ENCODE data around the gene EHD1. TPM values are rescaled to one million over a fixed set of nuclear protein-coding genes. Genes with fewer than 3 reads are reported as not detected.

EHD1 gene
- total RNA-seq, 1 donor from 2014 or later = 61.0 TPM

DNA sequence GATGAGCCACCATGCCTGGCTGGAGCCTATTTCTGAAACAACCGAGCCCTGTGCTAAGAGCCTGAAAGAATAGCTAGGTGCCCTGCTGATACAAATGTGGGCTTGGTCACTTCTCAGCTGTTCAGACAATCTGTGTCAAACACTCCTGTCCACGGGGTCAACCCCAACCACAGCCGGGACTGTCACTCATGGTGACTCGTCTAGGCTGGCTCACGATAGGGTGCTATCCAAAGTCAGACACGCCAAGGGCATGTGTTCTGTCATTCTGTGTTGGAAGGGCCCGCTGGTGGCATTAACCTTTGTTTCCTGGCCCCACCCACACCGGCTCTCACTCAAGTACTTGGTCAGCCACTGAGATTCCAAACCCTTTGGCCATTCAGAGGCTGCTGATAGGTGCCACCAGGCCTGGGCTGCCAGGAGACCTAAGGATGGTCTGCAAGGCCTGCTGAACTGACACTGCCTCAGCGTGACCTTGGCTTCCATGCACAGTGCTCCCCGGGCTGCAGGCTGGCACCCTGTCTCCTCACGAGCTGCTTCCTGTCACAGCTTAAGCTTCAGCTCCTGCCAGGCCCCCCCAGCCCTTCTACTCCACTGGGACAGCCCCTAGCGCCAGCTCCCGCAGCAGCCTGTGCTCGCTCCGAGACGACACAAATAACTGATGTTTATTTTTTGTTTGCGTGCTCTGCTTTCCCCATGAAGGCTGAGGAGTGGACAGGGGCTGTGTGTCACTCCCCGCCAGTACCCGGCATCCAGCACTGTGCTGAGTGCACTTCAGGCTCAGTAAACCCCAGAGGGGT lies 19.8 kb downstream of the EHD1 start:
- Mint-ChIP-seq H3K27ac (ENCODE audit: unreplicated experiment) (no peak overlapping the region), H3K9me3 (ENCODE audit: unreplicated experiment) (no peaks in the 10 kb centered on the region), H3K36me3 (ENCODE audit: unreplicated experiment) (peaks cover 4% of the 10 kb centered on the region), H3K27me3 (ENCODE audit: unreplicated experiment) (no peaks in the 10 kb centered on the region), H3K4me1 (ENCODE audit: unreplicated experiment) (peaks cover 43% of the 10 kb centered on the region), H3K4me3 (ENCODE audit: unreplicated experiment) (no peak overlapping the region)
- TF ChIP-seq, protein P1, sequence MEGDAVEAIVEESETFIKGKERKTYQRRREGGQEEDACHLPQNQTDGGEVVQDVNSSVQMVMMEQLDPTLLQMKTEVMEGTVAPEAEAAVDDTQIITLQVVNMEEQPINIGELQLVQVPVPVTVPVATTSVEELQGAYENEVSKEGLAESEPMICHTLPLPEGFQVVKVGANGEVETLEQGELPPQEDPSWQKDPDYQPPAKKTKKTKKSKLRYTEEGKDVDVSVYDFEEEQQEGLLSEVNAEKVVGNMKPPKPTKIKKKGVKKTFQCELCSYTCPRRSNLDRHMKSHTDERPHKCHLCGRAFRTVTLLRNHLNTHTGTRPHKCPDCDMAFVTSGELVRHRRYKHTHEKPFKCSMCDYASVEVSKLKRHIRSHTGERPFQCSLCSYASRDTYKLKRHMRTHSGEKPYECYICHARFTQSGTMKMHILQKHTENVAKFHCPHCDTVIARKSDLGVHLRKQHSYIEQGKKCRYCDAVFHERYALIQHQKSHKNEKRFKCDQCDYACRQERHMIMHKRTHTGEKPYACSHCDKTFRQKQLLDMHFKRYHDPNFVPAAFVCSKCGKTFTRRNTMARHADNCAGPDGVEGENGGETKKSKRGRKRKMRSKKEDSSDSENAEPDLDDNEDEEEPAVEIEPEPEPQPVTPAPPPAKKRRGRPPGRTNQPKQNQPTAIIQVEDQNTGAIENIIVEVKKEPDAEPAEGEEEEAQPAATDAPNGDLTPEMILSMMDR (IDR thresholded peaks at IDR 0.05) = no peak
- DNase-seq (ENCODE audit: extremely low spot score, unreplicated experiment) = no peak

GRCh38 chr11:64857485-64857884 lies 20.9 kb downstream of the EHD1 start:
- TF ChIP-seq, protein P1 (IDR thresholded peaks at IDR 0.05) = no peak
- Mint-ChIP-seq H3K4me1 (ENCODE audit: unreplicated experiment) (peaks cover 38% of the 10 kb centered on the region), H3K4me3 (ENCODE audit: unreplicated experiment) (no peak overlapping the region), H3K27me3 (ENCODE audit: unreplicated experiment) (no peaks in the 10 kb centered on the region), H3K36me3 (ENCODE audit: unreplicated experiment) (peaks cover 4% of the 10 kb centered on the region), H3K27ac (ENCODE audit: unreplicated experiment) (no peak overlapping the region), H3K9me3 (ENCODE audit: unreplicated experiment) (no peaks in the 10 kb centered on the region)
- no peak for DNase-seq (ENCODE audit: extremely low spot score, unreplicated experiment)

- peak overlapping the region; percentile 44 for H3K27ac Mint-ChIP-seq (ENCODE audit: unreplicated experiment)
These were observed 21.8 kb downstream of the EHD1 start for GRCh38 chr11:64856382-64857227.

DNA sequence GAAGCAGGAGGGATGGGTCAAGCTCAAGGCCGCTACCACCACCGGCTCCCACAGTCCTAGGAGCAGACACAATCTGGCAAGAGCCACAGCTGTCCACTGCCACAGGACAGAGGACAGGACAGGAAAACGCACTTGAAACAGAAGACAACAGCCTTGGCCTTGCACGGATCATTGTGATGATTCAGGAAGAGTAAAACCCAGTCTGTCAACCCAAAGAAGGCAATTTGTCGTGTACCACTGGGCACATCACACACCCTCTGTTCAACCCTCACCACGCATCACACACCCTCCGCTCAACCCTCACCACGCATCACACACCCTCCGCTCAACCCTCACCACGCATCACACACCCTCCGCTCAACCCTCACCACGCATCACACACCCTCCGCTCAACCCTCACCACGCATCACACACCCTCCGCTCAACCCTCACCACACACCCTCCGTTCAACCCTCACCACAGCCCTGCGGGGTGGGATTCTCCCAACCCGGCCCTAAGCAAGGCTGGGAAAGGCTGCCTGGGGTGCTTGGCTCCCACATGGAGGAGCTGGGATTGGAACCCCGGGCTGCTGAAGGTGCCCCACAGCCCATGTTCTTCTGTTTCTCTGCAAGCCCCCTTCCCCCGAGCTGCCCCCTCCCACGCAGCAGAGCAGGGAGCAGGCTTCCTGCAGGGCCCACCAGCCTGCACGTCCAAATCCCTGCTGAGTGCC lies 22.7 kb downstream of the EHD1 start:
- Mint-ChIP-seq H3K36me3 (ENCODE audit: unreplicated experiment) (peaks cover 4% of the 10 kb centered on the region), H3K27me3 (ENCODE audit: unreplicated experiment) (no peaks in the 10 kb centered on the region), H3K9me3 (ENCODE audit: unreplicated experiment) (no peaks in the 10 kb centered on the region), H3K4me3 (ENCODE audit: unreplicated experiment) (no peak overlapping the region), H3K27ac (ENCODE audit: unreplicated experiment) (peak overlapping the region; percentile 76), H3K4me1 (ENCODE audit: unreplicated experiment) (peaks cover 41% of the 10 kb centered on the region)
- TF ChIP-seq, protein P1 (IDR thresholded peaks at IDR 0.05) = no peak
- no peak for DNase-seq (ENCODE audit: extremely low spot score, unreplicated experiment)

More at GRCh38 chr11:64856382-64857227, 21.8 kb downstream of the EHD1 start:
- Mint-ChIP-seq H3K9me3 (ENCODE audit: unreplicated experiment) (no peaks in the 10 kb centered on the region), H3K36me3 (ENCODE audit: unreplicated experiment) (peaks cover 4% of the 10 kb centered on the region), H3K4me1 (ENCODE audit: unreplicated experiment) (peaks cover 36% of the 10 kb centered on the region), H3K4me3 (ENCODE audit: unreplicated experiment) (peak overlapping the region; percentile 22), H3K27me3 (ENCODE audit: unreplicated experiment) (no peaks in the 10 kb centered on the region)
- TF ChIP-seq, protein P1 (IDR thresholded peaks at IDR 0.05) = no peak
- no peak for DNase-seq (ENCODE audit: extremely low spot score, unreplicated experiment)

Data from osteocyte (in vitro differentiated cells).